Adrenal gland (tissue), 12 donors: ENCODE data around the gene C2orf49. TPM values are rescaled to one million over a fixed set of nuclear protein-coding genes. Genes with fewer than 3 reads are reported as not detected.

Experiments used
- DNase-seq, 7 donors: peaks; one replicate each; pipeline ENCODE4 v3.0.0-alpha.2; 2019 to 2020
- H3K27ac ChIP-seq, 5 donors: fragments of 200-600 bp; sonication (generic) in 4 of 5; 1 replicate in 3 of 5; 2 replicates in 2 of 5; pipeline versions ENCODE4 v1.5.1 to v1.8.0; 2016 to 2020; ENCODE audit warnings: mild to moderate bottlenecking in 1 of 5
- H3K27me3 ChIP-seq: fragments of 200-600 bp; 2 replicates; pipeline ENCODE4 v1.8.0; 2021
- H3K36me3 ChIP-seq, 2 donors: fragments of 200-600 bp; replicated peaks in 1 of 2; 1 replicate in 1 of 2; 2 replicates in 1 of 2; pipeline versions ENCODE4 v1.5.1 to v1.8.0; 2018 to 2022
- H3K4me1 ChIP-seq, 2 donors: fragments of 200-600 bp; replicated peaks in 1 of 2; 1 replicate in 1 of 2; 2 replicates in 1 of 2; pipeline versions ENCODE4 v1.5.1 to v1.8.0; 2018 to 2021
- H3K4me3 ChIP-seq, 4 donors: fragments of 200-600 bp; sonication (generic) in 3 of 4; one replicate each; pipeline ENCODE4 v1.5.1; 2016 to 2018
- H3K9me3 ChIP-seq, 3 donors: fragments of 200-600 bp; sonication (generic) in 1 of 3; replicated peaks in 1 of 3; 1 replicate in 2 of 3; 2 replicates in 1 of 3; pipeline versions ENCODE4 v1.5.1 to v1.8.0; 2016 to 2021
- POLR2A ChIP-seq, 2 donors: fragments of 450-650 bp; IDR thresholded peaks; one replicate each; pipeline ENCODE4 v1.6.1; 2017; ENCODE audit warnings: antibody characterized with exemption in 2 of 2, mild to moderate bottlenecking in 2 of 2, moderate library complexity in 1 of 2
- WGBS, 4 donors: extraction: QIAGEN DNeasy Blood & Tissue Kit in 2 of 4; methylation state at CpG; one replicate each; pipeline versions ENCODE4 v1.1.5 to v1.1.7; 2013 to 2017; 5-methylcytosine and 5-hydroxymethylcytosine counted together
- intact Hi-C, 2 donors: fragments of 100-400 bp; cut with DNase I; formaldehyde crosslinking; loops; one replicate each; pipeline versions ENCODE4 v1.14.1 to v1.15.0; 2022 to 2023
- polyA plus RNA-seq, 3 donors: library from polyadenylated mRNA; stranded (reverse); fragments of 200-250 nt in 2 of 3; fragments of 350-450 nt in 1 of 3; fragmentation: Illumina TruSeq in 1 of 3; extraction: RNeasy Lipid Tissue Mini Kit (QIAGEN cat#74804) in 1 of 3; gene quantifications; one replicate each; pipeline ENCODE4 v1.2.3, GENCODE V29; 2013 to 2014
- total RNA-seq, 9 donors: library from RNA; depleted of rRNA in 4 of 9; stranded (reverse); fragments of >200 nt in 4 of 9; fragments of 120-200 nt in 1 of 9; fragmentation: NEBNext Ultra II Directional in 1 of 9; extraction: Animal tissue kit (Norgen Biotek cat#: 25700) in 1 of 9; gene quantifications; one replicate each; pipeline versions ENCODE4 v1.1.0 to v1.2.4, GENCODE V29; 2013 to 2023
- TF ChIP-seq, protein P1 (sequence below), 6 experiments: fragments of 450-650 bp in 4 of 6; fragments of 200-600 bp in 2 of 6; sonication (generic) in 1 of 6; IDR thresholded peaks; 1 replicate in 5 of 6; 2 replicates in 1 of 6; pipeline versions ENCODE4 v1.5.1 to v1.8.0; 2016 to 2021; ENCODE audit warnings: antibody characterized with exemption in 6 of 6, mild to moderate bottlenecking in 2 of 6, moderate library complexity in 1 of 6
- donor health status: healthy with polysubstance abuse.
- donor health status: Bipolar disorder and iron deficiency.
- donor health status: DM: yes; HTN: yes; CAD: no.
- donor health status: DM: no; HTN: no; CAD: no.
- donor health status: DM: no; HTN: no; CAD: no.
- donor health status: DM: yes; HTN: yes; CAD: no.

The C2orf49 gene
- total and polyA plus RNA-seq, 12 donors: 5.9 to 18.6 (median 14.3) TPM

DNA sequence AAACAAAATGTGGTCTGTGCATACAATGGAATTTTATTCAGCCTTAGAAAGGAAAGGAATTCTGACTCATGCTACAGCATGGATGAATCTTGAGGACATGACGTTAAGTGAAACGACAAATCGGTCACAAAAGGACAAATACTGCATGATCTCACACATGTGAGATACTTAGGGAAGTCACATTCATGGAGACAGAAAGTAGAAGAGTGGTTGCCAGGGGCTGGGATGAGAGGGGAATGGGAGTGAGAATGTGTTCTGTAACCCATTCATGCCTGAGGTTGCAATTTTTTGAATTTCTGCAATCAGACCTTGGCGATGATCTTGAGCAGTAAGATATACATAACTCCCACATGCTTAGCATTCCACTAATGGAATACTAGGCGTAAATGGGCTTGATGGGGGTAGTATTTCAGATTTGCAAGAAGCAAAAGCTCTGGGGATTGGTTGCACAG is 39.5 kb downstream of the C2orf49 start:
- intact Hi-C loops: no loop called here
- H3K4me1 ChIP-seq: peaks cover 18 to 63% of the 10 kb centered on the region in 2 donors
- H3K4me3 ChIP-seq: no peak overlapping the region
- TF ChIP-seq, protein P1, sequence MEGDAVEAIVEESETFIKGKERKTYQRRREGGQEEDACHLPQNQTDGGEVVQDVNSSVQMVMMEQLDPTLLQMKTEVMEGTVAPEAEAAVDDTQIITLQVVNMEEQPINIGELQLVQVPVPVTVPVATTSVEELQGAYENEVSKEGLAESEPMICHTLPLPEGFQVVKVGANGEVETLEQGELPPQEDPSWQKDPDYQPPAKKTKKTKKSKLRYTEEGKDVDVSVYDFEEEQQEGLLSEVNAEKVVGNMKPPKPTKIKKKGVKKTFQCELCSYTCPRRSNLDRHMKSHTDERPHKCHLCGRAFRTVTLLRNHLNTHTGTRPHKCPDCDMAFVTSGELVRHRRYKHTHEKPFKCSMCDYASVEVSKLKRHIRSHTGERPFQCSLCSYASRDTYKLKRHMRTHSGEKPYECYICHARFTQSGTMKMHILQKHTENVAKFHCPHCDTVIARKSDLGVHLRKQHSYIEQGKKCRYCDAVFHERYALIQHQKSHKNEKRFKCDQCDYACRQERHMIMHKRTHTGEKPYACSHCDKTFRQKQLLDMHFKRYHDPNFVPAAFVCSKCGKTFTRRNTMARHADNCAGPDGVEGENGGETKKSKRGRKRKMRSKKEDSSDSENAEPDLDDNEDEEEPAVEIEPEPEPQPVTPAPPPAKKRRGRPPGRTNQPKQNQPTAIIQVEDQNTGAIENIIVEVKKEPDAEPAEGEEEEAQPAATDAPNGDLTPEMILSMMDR (IDR thresholded peaks at IDR 0.05): no peak
- no peak for TF ChIP-seq POLR2A (IDR thresholded peaks at IDR 0.05)
- H3K36me3 ChIP-seq: peaks cover 0 to 30% of the 10 kb centered on the region in 2 donors
- no peak for DNase-seq
- H3K9me3 ChIP-seq: no peaks in the 10 kb centered on the region
- no peaks in the 10 kb centered on the region for H3K27me3 ChIP-seq
- H3K27ac ChIP-seq: peak overlapping the region in 4 of 5 donors; percentile 0 to 94 (median 54)
- WGBS, 4 donors: 82 to 88% (median 83%) methylated on average over 5 of the region's 5 CpGs

DNA sequence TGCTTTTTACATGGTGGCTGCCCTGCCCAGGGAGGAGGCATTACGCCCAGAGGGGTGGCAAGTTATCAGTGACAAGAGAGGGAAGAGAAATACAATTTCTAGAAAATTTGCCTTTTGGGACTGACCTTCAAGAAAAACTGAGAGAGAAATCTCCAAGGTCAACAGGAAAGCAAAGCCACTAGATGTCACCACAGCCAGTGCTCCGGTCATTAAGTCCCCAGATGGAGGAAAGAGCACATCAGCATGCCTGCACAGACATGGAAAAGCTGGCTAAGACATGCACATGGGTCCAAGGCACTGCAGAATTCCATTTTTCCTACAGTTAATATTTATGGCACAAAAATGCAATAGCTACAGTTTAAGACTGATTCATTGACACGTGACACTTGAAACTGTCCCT is 40.5 kb downstream of the C2orf49 start:
- intact Hi-C loops: no loop called here
- H3K36me3 ChIP-seq: peaks cover 0 to 30% of the 10 kb centered on the region in 2 donors
- DNase-seq: peak in 1 of 7 donors; percentile 53
- H3K27ac ChIP-seq: peak overlapping the region in 3 of 5 donors; percentile 0 to 94 (median 60)
- peaks cover 18 to 56% of the 10 kb centered on the region in 2 donors for H3K4me1 ChIP-seq
- no peak overlapping the region for H3K4me3 ChIP-seq
- H3K27me3 ChIP-seq: no peaks in the 10 kb centered on the region
- WGBS, 4 donors: 63 to 80% (median 71%) methylated on average over 3 of the region's 3 CpGs
- no peak for TF ChIP-seq POLR2A (IDR thresholded peaks at IDR 0.05)
- TF ChIP-seq, protein P1 (IDR thresholded peaks at IDR 0.05): peak in 1 of 6 experiments; percentile 17
- no peaks in the 10 kb centered on the region for H3K9me3 ChIP-seq

DNA sequence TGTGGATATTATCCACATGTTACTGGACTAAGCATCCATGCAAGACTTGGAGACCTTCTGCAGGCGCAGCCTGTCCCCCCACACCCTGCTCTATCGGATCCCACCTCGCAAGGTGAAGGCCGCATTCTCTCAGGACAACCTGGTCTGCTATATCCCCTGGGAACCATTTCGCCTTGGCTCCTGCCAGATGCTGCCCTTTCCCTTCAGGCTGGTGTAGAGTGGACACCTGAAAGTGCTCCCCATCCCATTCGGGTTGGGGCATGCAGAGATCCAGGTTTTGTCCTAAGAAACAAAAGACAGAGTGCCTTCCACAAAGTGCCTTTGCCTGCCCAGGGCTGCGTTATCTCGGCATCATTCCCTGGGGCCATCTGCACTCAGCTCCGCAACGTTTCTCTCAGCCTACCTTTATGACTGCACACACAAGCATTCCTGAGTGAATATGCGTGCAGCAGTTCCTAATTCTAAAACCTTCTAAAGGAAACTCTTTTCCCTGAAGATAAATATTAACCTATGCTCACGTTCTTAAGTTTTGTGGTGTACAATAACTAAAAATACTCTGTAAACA is 41.0 kb downstream of the C2orf49 start:
- H3K4me3 ChIP-seq: no peak overlapping the region
- no peak for TF ChIP-seq POLR2A (IDR thresholded peaks at IDR 0.05)
- TF ChIP-seq, protein P1 (IDR thresholded peaks at IDR 0.05): no peak
- whole genome bisulfite sequencing, 4 donors: 82 to 91% (median 85%) methylated on average over 8 to 12 of the region's 12 CpGs
- intact Hi-C loops: no loop called here
- peak overlapping the region in 2 of 5 donors; percentile 24 to 94 for H3K27ac ChIP-seq
- peak in 1 of 7 donors; percentile 48 for DNase-seq
- H3K36me3 ChIP-seq: peaks cover 0 to 29% of the 10 kb centered on the region in 2 donors
- H3K9me3 ChIP-seq: no peaks in the 10 kb centered on the region
- H3K27me3 ChIP-seq: no peaks in the 10 kb centered on the region
- peaks cover 13 to 55% of the 10 kb centered on the region in 2 donors for H3K4me1 ChIP-seq

GRCh38 chr2:105378921-105379383 is 41.6 kb downstream of the C2orf49 start:
- DNase-seq: peak in 1 of 7 donors; percentile 47
- no peak overlapping the region for H3K4me3 ChIP-seq
- H3K27ac ChIP-seq: peak overlapping the region in 2 of 5 donors; percentile 24 to 94
- H3K36me3 ChIP-seq: peaks cover 0 to 24% of the 10 kb centered on the region in 2 donors
- intact Hi-C loops: no loop called here
- 82 to 95% (median 93%) methylated on average over 2 to 4 of the region's 4 CpGs for WGBS, 4 donors
- peaks cover 10 to 55% of the 10 kb centered on the region in 2 donors for H3K4me1 ChIP-seq
- H3K9me3 ChIP-seq: no peaks in the 10 kb centered on the region
- TF ChIP-seq, protein P1 (IDR thresholded peaks at IDR 0.05): no peak
- TF ChIP-seq POLR2A (IDR thresholded peaks at IDR 0.05): no peak
- H3K27me3 ChIP-seq: no peaks in the 10 kb centered on the region
